WTC11 (cell line): Measurements from ENCODE around the gene CGREF1. TPM values are rescaled to one million over a fixed set of nuclear protein-coding genes. Genes with fewer than 3 reads are reported as not detected.

Experiments used
- ATAC-seq: fragments of 200-7000 bp; cut with Tn5 transposase; 2 replicates; pipeline ENCODE4 v1.10.0; 2021; ENCODE audit warnings: mild to moderate bottlenecking, moderate library complexity
- CTCF ChIA-PET: fragments of 300-600 bp; sonication (Branson Sonifier 250); formaldehyde crosslinking; loops from one replicate; lab custom pipeline; 2021; ENCODE audit warnings: antibody characterized with exemption; lab: Charles Lee
- POLR2A ChIA-PET: fragments of 350-600 bp; sonication (Branson Sonifier 250); formaldehyde crosslinking; loops from one replicate; lab custom pipeline; 2021; ENCODE audit warnings: antibody characterized with exemption; lab: Charles Lee
- DNase-seq: peaks from one replicate; pipeline ENCODE4 v3.0.0; 2021; ENCODE audit warnings: low spot score
- H3K27ac Mint-ChIP-seq: 2 replicates; pipeline ENCODE4 v1.8.0; 2021; ENCODE audit warnings: mixed read lengths
- H3K27me3 Mint-ChIP-seq: 2 replicates; pipeline ENCODE4 v1.8.0; 2021; ENCODE audit warnings: low read depth, mild to moderate bottlenecking, moderate library complexity, mixed read lengths
- H3K36me3 Mint-ChIP-seq: 2 replicates; pipeline ENCODE4 v1.8.0; 2021; ENCODE audit warnings: mixed read lengths
- H3K4me1 Mint-ChIP-seq: 2 replicates; pipeline ENCODE4 v1.8.0; 2022; ENCODE audit warnings: mixed read lengths
- H3K4me3 Mint-ChIP-seq: 2 replicates; pipeline ENCODE4 v1.8.0; 2021; ENCODE audit warnings: mild to moderate bottlenecking, moderate library complexity, mixed read lengths
- H3K9me3 Mint-ChIP-seq: 2 replicates; pipeline ENCODE4 v1.8.0; 2021; ENCODE audit warnings: mixed read lengths
- AR ChIP-seq: fragments of 250-450 bp; sonication (Bioruptor Pico); IDR thresholded peaks from 2 replicates; pipeline ENCODE4 v1.9.0; 2021; ENCODE audit warnings: mild to moderate bottlenecking
- EMX1 ChIP-seq: fragments of 250-450 bp; sonication (Bioruptor Pico); IDR thresholded peaks from 2 replicates; pipeline ENCODE4 v1.8.0; 2021; ENCODE audit warnings: mild to moderate bottlenecking
- ETV6 ChIP-seq: sonication (generic); formaldehyde crosslinking; IDR thresholded peaks from 2 replicates; pipeline ENCODE4 v1.8.1; 2022; ENCODE audit warnings: mild to moderate bottlenecking, missing genetic modification reagents
- GABPB1 ChIP-seq: sonication (generic); formaldehyde crosslinking; IDR thresholded peaks from 2 replicates; pipeline ENCODE4 v1.8.1; 2023; ENCODE audit warnings: mild to moderate bottlenecking, missing genetic modification reagents
- GTF2I ChIP-seq: fragments of 250-450 bp; sonication (Bioruptor Pico); conservative IDR thresholded peaks from 2 replicates; pipeline ENCODE4 v1.4.0; 2021; ENCODE audit warnings: mild to moderate bottlenecking
- JAZF1 ChIP-seq: fragments of 250-450 bp; sonication (Bioruptor Pico); IDR thresholded peaks from 2 replicates; pipeline ENCODE4 v1.9.0; 2021; ENCODE audit warnings: moderate library complexity, mild to moderate bottlenecking, inconsistent platforms
- MLX ChIP-seq: sonication (generic); formaldehyde crosslinking; IDR thresholded peaks from 2 replicates; pipeline ENCODE4 v1.8.1; 2023; ENCODE audit warnings: mild to moderate bottlenecking, missing genetic modification reagents, moderate library complexity
- MYBL2 ChIP-seq: sonication (generic); formaldehyde crosslinking; IDR thresholded peaks from 2 replicates; pipeline ENCODE4 v1.8.1; 2023; ENCODE audit warnings: mild to moderate bottlenecking, moderate library complexity, missing genetic modification reagents
- RELA ChIP-seq: sonication (generic); formaldehyde crosslinking; IDR thresholded peaks from 2 replicates; pipeline ENCODE4 v1.8.1; 2022; ENCODE audit warnings: missing genetic modification reagents, mild to moderate bottlenecking, borderline replicate concordance
- STAT6 ChIP-seq: sonication (generic); formaldehyde crosslinking; conservative IDR thresholded peaks from 2 replicates; pipeline ENCODE4 v1.8.1; 2023; ENCODE audit warnings: mild to moderate bottlenecking, low read depth, missing genetic modification reagents, moderate library complexity
- TEAD4 ChIP-seq: sonication (generic); formaldehyde crosslinking; IDR thresholded peaks from 2 replicates; pipeline ENCODE4 v1.8.0; 2022; ENCODE audit warnings: mild to moderate bottlenecking, missing genetic modification reagents
- TP53 ChIP-seq: sonication (generic); formaldehyde crosslinking; IDR thresholded peaks from 2 replicates; pipeline ENCODE4 v1.8.1; 2023; ENCODE audit warnings: mild to moderate bottlenecking, missing genetic modification reagents
- ZMAT4 ChIP-seq: fragments of 250-450 bp; sonication (Bioruptor Pico); IDR thresholded peaks from 2 replicates; pipeline ENCODE4 v1.9.0; 2021; ENCODE audit warnings: mild to moderate bottlenecking
- ZNF121 ChIP-seq: sonication (generic); formaldehyde crosslinking; IDR thresholded peaks from 2 replicates; pipeline ENCODE4 v1.8.0; 2023; ENCODE audit warnings: missing genetic modification reagents
- ZNF219 ChIP-seq: sonication (generic); formaldehyde crosslinking; IDR thresholded peaks from 2 replicates; pipeline ENCODE4 v1.8.0; 2023; ENCODE audit warnings: missing genetic modification reagents, mild to moderate bottlenecking, borderline replicate concordance
- total RNA-seq: library from RNA; stranded (reverse); gene quantifications from 3 replicates; pipeline ENCODE4 v1.2.3, GENCODE V29; 2021
- TF ChIP-seq, protein P1 (sequence below): sonication (generic); formaldehyde crosslinking; IDR thresholded peaks from 2 replicates; pipeline ENCODE4 v1.8.0; 2023; ENCODE audit warnings: mild to moderate bottlenecking, missing genetic modification reagents
- TF ChIP-seq, protein P2 (sequence below): sonication (generic); formaldehyde crosslinking; IDR thresholded peaks from 2 replicates; pipeline ENCODE4 v1.8.1; 2023; ENCODE audit warnings: mild to moderate bottlenecking, missing genetic modification reagents, moderate library complexity
- TF ChIP-seq, protein P3 (sequence below): fragments of 250-450 bp; sonication (Bioruptor Pico); IDR thresholded peaks from 2 replicates; pipeline ENCODE4 v1.9.0; 2021; ENCODE audit warnings: mild to moderate bottlenecking, borderline replicate concordance

Gene CGREF1
- total RNA-seq, 1 experiment from 2014 or later = 3.5 TPM

- TF ChIP-seq TEAD4 (CRISPR knock-in tag) = no peak
- TF ChIP-seq ETV6 (CRISPR knock-in tag) = no peak
- TF ChIP-seq, protein P1, sequence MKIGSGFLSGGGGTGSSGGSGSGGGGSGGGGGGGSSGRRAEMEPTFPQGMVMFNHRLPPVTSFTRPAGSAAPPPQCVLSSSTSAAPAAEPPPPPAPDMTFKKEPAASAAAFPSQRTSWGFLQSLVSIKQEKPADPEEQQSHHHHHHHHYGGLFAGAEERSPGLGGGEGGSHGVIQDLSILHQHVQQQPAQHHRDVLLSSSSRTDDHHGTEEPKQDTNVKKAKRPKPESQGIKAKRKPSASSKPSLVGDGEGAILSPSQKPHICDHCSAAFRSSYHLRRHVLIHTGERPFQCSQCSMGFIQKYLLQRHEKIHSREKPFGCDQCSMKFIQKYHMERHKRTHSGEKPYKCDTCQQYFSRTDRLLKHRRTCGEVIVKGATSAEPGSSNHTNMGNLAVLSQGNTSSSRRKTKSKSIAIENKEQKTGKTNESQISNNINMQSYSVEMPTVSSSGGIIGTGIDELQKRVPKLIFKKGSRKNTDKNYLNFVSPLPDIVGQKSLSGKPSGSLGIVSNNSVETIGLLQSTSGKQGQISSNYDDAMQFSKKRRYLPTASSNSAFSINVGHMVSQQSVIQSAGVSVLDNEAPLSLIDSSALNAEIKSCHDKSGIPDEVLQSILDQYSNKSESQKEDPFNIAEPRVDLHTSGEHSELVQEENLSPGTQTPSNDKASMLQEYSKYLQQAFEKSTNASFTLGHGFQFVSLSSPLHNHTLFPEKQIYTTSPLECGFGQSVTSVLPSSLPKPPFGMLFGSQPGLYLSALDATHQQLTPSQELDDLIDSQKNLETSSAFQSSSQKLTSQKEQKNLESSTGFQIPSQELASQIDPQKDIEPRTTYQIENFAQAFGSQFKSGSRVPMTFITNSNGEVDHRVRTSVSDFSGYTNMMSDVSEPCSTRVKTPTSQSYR (CRISPR knock-in tag) = no peak
- no peak for TF ChIP-seq MYBL2 (CRISPR knock-in tag)
- no peak for TF ChIP-seq ZNF219 (CRISPR knock-in tag)
- no peak for TF ChIP-seq ZMAT4
- TF ChIP-seq STAT6 = no peak
- TF ChIP-seq EMX1 (CRISPR knock-in tag) = no peak
- TF ChIP-seq, protein P2, sequence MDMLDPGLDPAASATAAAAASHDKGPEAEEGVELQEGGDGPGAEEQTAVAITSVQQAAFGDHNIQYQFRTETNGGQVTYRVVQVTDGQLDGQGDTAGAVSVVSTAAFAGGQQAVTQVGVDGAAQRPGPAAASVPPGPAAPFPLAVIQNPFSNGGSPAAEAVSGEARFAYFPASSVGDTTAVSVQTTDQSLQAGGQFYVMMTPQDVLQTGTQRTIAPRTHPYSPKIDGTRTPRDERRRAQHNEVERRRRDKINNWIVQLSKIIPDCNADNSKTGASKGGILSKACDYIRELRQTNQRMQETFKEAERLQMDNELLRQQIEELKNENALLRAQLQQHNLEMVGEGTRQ (CRISPR knock-in tag) = no peak
- TF ChIP-seq JAZF1 (CRISPR knock-in tag) = no peak
- TF ChIP-seq MLX (CRISPR knock-in tag) = no peak
- no peak for TF ChIP-seq AR (CRISPR knock-in tag)
- TF ChIP-seq RELA (CRISPR knock-in tag) = no peak
- POLR2A ChIA-PET = interaction anchor here (1.1 kb wide), 1 partner anchor 21 kb away, joined by 3 read pairs; no protein-coding TSS in a partner anchor
- H3K9me3 Mint-ChIP-seq = no peaks in the 10 kb centered on the region
- H3K4me3 Mint-ChIP-seq = no peak overlapping the region
- H3K36me3 Mint-ChIP-seq = no peaks in the 10 kb centered on the region
- CTCF ChIA-PET = interaction anchor here (0.6 to 6.6 kb wide), 3 partner anchors 15 to 88 kb away, joined by 5 to 43 read pairs (median 6); no protein-coding TSS in a partner anchor
- no peak overlapping the region for H3K27ac Mint-ChIP-seq
- DNase-seq (no peak), ATAC-seq (no peak)
- no peaks in the 10 kb centered on the region for H3K27me3 Mint-ChIP-seq
- peaks cover 3% of the 10 kb centered on the region for H3K4me1 Mint-ChIP-seq
These were observed 35.6 kb upstream of the CGREF1 start for GRCh38 chr2:27154488-27154887.

DNA sequence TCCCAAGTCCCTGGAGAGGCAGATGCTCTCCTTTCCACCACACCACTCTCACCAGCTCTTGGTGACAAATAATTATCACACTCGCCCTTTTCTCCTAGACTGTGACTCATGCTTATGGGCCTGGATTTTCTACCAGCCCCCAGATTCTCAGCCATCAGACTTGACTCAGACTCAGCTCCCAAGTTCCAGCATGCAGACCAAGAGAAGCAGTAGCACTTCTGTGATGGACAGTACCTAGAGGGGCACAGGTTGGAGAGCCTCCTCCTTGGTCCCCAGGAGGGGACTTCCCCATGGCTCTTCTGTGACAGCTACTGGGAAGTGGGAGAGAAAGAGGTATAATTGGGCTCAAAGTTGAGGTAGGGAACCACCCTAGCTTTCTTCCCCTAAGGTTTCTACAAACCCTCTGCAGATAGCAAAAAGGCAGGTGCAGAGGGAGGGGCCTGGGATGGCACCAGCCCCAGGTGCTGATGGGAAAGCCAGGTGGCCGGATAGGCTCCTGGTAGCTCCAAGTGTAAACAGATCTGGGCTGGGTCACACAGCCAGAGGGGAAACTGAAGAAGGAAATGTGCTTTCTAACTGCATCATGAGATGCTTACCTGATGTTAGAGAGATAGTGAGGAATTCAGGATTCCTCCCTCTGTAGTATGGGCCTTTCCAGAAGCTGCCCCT is 34.0 kb upstream of the CGREF1 start:
- ChIA-PET CTCF (interaction anchor here (1.0 to 3.2 kb wide), 5 partner anchors 12 to 38 kb away, joined by 3 to 22 read pairs (median 15); partner anchors contain the start of gene PREB), POLR2A (interaction anchor here (0.6 kb wide), 1 partner anchor 26 kb away, joined by 3 read pairs; no protein-coding TSS in a partner anchor)
- no peaks in the 10 kb centered on the region for H3K9me3 Mint-ChIP-seq
- H3K4me3 Mint-ChIP-seq = no peak overlapping the region
- ATAC-seq (no peak), DNase-seq (no peak)
- no peaks in the 10 kb centered on the region for H3K27me3 Mint-ChIP-seq
- H3K27ac Mint-ChIP-seq = no peak overlapping the region
- no peaks in the 10 kb centered on the region for H3K4me1 Mint-ChIP-seq
- H3K36me3 Mint-ChIP-seq = no peaks in the 10 kb centered on the region
- TF ChIP-seq GABPB1 = no peak
- no peak for TF ChIP-seq TP53 (CRISPR knock-in tag)
- TF ChIP-seq GTF2I (CRISPR knock-in tag) = no peak
- no peak for TF ChIP-seq ZNF121
- TF ChIP-seq, protein P3, sequence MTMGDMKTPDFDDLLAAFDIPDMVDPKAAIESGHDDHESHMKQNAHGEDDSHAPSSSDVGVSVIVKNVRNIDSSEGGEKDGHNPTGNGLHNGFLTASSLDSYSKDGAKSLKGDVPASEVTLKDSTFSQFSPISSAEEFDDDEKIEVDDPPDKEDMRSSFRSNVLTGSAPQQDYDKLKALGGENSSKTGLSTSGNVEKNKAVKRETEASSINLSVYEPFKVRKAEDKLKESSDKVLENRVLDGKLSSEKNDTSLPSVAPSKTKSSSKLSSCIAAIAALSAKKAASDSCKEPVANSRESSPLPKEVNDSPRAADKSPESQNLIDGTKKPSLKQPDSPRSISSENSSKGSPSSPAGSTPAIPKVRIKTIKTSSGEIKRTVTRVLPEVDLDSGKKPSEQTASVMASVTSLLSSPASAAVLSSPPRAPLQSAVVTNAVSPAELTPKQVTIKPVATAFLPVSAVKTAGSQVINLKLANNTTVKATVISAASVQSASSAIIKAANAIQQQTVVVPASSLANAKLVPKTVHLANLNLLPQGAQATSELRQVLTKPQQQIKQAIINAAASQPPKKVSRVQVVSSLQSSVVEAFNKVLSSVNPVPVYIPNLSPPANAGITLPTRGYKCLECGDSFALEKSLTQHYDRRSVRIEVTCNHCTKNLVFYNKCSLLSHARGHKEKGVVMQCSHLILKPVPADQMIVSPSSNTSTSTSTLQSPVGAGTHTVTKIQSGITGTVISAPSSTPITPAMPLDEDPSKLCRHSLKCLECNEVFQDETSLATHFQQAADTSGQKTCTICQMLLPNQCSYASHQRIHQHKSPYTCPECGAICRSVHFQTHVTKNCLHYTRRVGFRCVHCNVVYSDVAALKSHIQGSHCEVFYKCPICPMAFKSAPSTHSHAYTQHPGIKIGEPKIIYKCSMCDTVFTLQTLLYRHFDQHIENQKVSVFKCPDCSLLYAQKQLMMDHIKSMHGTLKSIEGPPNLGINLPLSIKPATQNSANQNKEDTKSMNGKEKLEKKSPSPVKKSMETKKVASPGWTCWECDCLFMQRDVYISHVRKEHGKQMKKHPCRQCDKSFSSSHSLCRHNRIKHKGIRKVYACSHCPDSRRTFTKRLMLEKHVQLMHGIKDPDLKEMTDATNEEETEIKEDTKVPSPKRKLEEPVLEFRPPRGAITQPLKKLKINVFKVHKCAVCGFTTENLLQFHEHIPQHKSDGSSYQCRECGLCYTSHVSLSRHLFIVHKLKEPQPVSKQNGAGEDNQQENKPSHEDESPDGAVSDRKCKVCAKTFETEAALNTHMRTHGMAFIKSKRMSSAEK (CRISPR knock-in tag) = no peak
